HEK293 (cell line): ENCODE measurements around the gene RAVER2.

ENCODE experiments used
- KLF1 ChIP-seq: fragments of 450-650 bp; formaldehyde crosslinking; IDR thresholded peaks from 2 replicates; pipeline ENCODE4 v1.5.1; 2016; ENCODE audit warnings: missing biosample characterization, missing genetic modification characterization
- RBAK ChIP-seq: fragments of 450-650 bp; formaldehyde crosslinking; IDR thresholded peaks from 2 replicates; pipeline ENCODE4 v1.5.1; 2016; ENCODE audit warnings: missing biosample characterization, missing genetic modification characterization
- SCRT2 ChIP-seq: fragments of 450-650 bp; formaldehyde crosslinking; IDR thresholded peaks from 2 replicates; pipeline ENCODE4 v1.5.1; 2016; ENCODE audit warnings: missing biosample characterization, missing genetic modification characterization
- SETDB1 ChIP-seq: IDR thresholded peaks from one replicate; pipeline ENCODE4 v1.6.1; 2017; ENCODE audit warnings: mild to moderate bottlenecking, low read length, moderate library complexity, mixed read lengths; ENCODE audit not compliant: insufficient read length
- ZBTB17 ChIP-seq: fragments of 450-650 bp; formaldehyde crosslinking; IDR thresholded peaks from 2 replicates; pipeline ENCODE4 v1.5.1; 2016; ENCODE audit warnings: missing biosample characterization, missing genetic modification characterization
- ZBTB7A ChIP-seq: fragments of 450-650 bp; formaldehyde crosslinking; IDR thresholded peaks from 2 replicates; pipeline ENCODE4 v1.5.1; 2016; ENCODE audit warnings: low read depth, missing biosample characterization, missing genetic modification characterization
- ZNF121 ChIP-seq: fragments of 450-650 bp; formaldehyde crosslinking; IDR thresholded peaks from 2 replicates; pipeline ENCODE4 v1.5.1; 2016; ENCODE audit warnings: missing biosample characterization, missing genetic modification characterization
- ZNF140 ChIP-seq: fragments of 450-650 bp; formaldehyde crosslinking; IDR thresholded peaks from 2 replicates; pipeline ENCODE4 v1.5.1; 2016; ENCODE audit warnings: missing biosample characterization, missing genetic modification characterization
- ZNF155 ChIP-seq: fragments of 450-650 bp; formaldehyde crosslinking; IDR thresholded peaks from 2 replicates; pipeline ENCODE4 v1.5.1; 2016; ENCODE audit warnings: missing biosample characterization, missing genetic modification characterization
- ZNF311 ChIP-seq: fragments of 450-650 bp; formaldehyde crosslinking; IDR thresholded peaks from 2 replicates; pipeline ENCODE4 v1.5.1; 2017; ENCODE audit warnings: missing biosample characterization, missing genetic modification characterization, borderline replicate concordance
- ZNF423 ChIP-seq: fragments of 450-650 bp; formaldehyde crosslinking; IDR thresholded peaks from 2 replicates; pipeline ENCODE4 v1.5.1; 2016; ENCODE audit warnings: missing biosample characterization, missing genetic modification characterization
- ZNF433 ChIP-seq: fragments of 450-650 bp; formaldehyde crosslinking; IDR thresholded peaks from 2 replicates; pipeline ENCODE4 v1.5.1; 2016; ENCODE audit warnings: missing biosample characterization, missing genetic modification characterization, low read depth
- ZNF514 ChIP-seq: fragments of 450-650 bp; formaldehyde crosslinking; IDR thresholded peaks from 2 replicates; pipeline ENCODE4 v1.5.1; 2016; ENCODE audit warnings: missing biosample characterization, missing genetic modification characterization
- ZNF610 ChIP-seq: fragments of 450-650 bp; formaldehyde crosslinking; IDR thresholded peaks from 2 replicates; pipeline ENCODE4 v1.5.1; 2016; ENCODE audit warnings: missing biosample characterization, missing genetic modification characterization, borderline replicate concordance
- ZNF623 ChIP-seq: fragments of 450-650 bp; formaldehyde crosslinking; IDR thresholded peaks from 2 replicates; pipeline ENCODE4 v1.5.1; 2016; ENCODE audit warnings: missing biosample characterization, missing genetic modification characterization
- ZNF654 ChIP-seq: fragments of 450-650 bp; formaldehyde crosslinking; IDR thresholded peaks from 2 replicates; pipeline ENCODE4 v1.5.1; 2016; ENCODE audit warnings: low read depth, missing biosample characterization, missing genetic modification characterization
- ZNF670 ChIP-seq: fragments of 450-650 bp; formaldehyde crosslinking; IDR thresholded peaks from 2 replicates; pipeline ENCODE4 v1.5.1; 2016; ENCODE audit warnings: missing biosample characterization, missing genetic modification characterization, low read depth
- ZNF677 ChIP-seq: fragments of 450-650 bp; IDR thresholded peaks from 2 replicates; pipeline ENCODE4 v1.5.0; 2018; ENCODE audit warnings: missing biosample characterization, mild to moderate bottlenecking, missing genetic modification characterization, moderate library complexity
- ZNF701 ChIP-seq: fragments of 450-650 bp; formaldehyde crosslinking; IDR thresholded peaks from 2 replicates; pipeline ENCODE4 v1.5.1; 2016; ENCODE audit warnings: missing biosample characterization, missing genetic modification characterization
- ZNF707 ChIP-seq: fragments of 450-650 bp; formaldehyde crosslinking; IDR thresholded peaks from 2 replicates; pipeline ENCODE4 v1.5.1; 2016; ENCODE audit warnings: missing biosample characterization, missing genetic modification characterization
- ZNF792 ChIP-seq: fragments of 450-650 bp; formaldehyde crosslinking; IDR thresholded peaks from 2 replicates; pipeline ENCODE4 v1.5.1; 2016; ENCODE audit warnings: missing biosample characterization, missing genetic modification characterization
- ZSCAN23 ChIP-seq: fragments of 450-650 bp; formaldehyde crosslinking; IDR thresholded peaks from 2 replicates; pipeline ENCODE4 v1.5.1; 2016; ENCODE audit warnings: missing biosample characterization, missing genetic modification characterization
- ZXDB ChIP-seq: fragments of 450-650 bp; formaldehyde crosslinking; IDR thresholded peaks from 2 replicates; pipeline ENCODE4 v1.5.1; 2016; ENCODE audit warnings: missing biosample characterization, missing genetic modification characterization
- TF ChIP-seq, protein P1 (sequence below): fragments of 450-650 bp; formaldehyde crosslinking; IDR thresholded peaks from 2 replicates; pipeline ENCODE4 v1.5.1; 2016; ENCODE audit warnings: missing biosample characterization, missing genetic modification characterization, borderline replicate concordance
- TF ChIP-seq, protein P2 (sequence below): fragments of 450-650 bp; formaldehyde crosslinking; IDR thresholded peaks from 2 replicates; pipeline ENCODE4 v1.5.1; 2016; ENCODE audit warnings: missing biosample characterization, missing genetic modification characterization
- TF ChIP-seq, protein P3 (sequence below): fragments of 450-650 bp; IDR thresholded peaks from 2 replicates; pipeline ENCODE4 v1.5.1; 2018; ENCODE audit warnings: missing biosample characterization, missing genetic modification characterization
- TF ChIP-seq, protein P4 (sequence below): fragments of 450-650 bp; formaldehyde crosslinking; IDR thresholded peaks from 2 replicates; pipeline ENCODE4 v1.5.1; 2017; ENCODE audit warnings: missing biosample characterization, missing genetic modification characterization
- TF ChIP-seq, protein P5 (sequence below): fragments of 450-650 bp; formaldehyde crosslinking; IDR thresholded peaks from 2 replicates; pipeline ENCODE4 v1.5.1; 2016; ENCODE audit warnings: missing biosample characterization, missing genetic modification characterization
- TF ChIP-seq, protein P6 (sequence below): fragments of 450-650 bp; formaldehyde crosslinking; IDR thresholded peaks from 2 replicates; pipeline ENCODE4 v1.5.1; 2016; ENCODE audit warnings: missing biosample characterization, missing genetic modification characterization

Gene RAVER2

DNA sequence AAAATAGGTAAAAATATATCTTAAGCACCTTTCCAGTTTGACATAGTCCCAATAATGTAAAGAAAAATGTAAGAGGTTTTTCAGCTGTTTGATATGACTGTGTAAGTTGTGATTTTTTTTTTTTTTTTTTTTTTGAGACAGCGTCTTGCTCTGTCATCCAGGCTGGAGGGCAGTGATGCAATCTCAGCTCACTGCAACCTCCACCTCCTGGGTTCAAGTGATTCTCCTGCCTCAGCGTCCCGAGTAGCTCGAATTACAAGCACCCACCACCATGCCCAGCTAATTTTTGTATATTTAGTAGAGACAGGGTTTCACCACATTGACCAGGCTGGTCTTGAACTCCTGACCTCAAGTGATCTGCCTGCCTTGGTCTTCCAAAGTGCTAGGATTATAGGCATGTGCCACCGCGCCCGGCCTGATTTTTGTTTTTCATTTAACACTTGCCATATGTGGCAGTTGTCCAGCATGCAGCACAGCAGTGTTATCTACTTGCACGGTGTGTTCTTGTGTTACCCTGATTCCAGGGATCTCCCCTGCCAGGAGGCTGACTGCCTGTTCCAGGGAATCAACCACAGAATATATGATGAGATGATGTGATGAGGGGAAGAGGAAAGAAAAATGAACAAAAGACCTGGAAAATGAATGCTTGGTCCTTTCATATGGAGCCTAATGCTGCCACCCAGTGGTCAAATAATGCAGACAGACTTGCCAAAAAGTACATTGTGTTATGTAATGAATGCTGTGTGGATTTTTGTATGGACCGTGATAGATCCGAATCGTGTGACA, 79.0 kb downstream of the RAVER2 start (continued):
- TF ChIP-seq, protein P1, sequence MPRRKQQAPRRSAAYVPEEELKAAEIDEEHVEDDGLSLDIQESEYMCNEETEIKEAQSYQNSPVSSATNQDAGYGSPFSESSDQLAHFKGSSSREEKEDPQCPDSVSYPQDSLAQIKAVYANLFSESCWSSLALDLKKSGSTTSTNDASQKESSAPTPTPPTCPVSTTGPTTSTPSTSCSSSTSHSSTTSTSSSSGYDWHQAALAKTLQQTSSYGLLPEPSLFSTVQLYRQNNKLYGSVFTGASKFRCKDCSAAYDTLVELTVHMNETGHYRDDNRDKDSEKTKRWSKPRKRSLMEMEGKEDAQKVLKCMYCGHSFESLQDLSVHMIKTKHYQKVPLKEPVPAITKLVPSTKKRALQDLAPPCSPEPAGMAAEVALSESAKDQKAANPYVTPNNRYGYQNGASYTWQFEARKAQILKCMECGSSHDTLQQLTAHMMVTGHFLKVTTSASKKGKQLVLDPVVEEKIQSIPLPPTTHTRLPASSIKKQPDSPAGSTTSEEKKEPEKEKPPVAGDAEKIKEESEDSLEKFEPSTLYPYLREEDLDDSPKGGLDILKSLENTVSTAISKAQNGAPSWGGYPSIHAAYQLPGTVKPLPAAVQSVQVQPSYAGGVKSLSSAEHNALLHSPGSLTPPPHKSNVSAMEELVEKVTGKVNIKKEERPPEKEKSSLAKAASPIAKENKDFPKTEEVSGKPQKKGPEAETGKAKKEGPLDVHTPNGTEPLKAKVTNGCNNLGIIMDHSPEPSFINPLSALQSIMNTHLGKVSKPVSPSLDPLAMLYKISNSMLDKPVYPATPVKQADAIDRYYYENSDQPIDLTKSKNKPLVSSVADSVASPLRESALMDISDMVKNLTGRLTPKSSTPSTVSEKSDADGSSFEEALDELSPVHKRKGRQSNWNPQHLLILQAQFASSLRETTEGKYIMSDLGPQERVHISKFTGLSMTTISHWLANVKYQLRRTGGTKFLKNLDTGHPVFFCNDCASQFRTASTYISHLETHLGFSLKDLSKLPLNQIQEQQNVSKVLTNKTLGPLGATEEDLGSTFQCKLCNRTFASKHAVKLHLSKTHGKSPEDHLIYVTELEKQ (tag by site-specific recombination): no peak
- TF ChIP-seq ZNF623 (tag by site-specific recombination): no peak
- TF ChIP-seq ZNF423 (tag by site-specific recombination): no peak
- TF ChIP-seq ZBTB7A (tag by site-specific recombination): no peak
- TF ChIP-seq, protein P2, sequence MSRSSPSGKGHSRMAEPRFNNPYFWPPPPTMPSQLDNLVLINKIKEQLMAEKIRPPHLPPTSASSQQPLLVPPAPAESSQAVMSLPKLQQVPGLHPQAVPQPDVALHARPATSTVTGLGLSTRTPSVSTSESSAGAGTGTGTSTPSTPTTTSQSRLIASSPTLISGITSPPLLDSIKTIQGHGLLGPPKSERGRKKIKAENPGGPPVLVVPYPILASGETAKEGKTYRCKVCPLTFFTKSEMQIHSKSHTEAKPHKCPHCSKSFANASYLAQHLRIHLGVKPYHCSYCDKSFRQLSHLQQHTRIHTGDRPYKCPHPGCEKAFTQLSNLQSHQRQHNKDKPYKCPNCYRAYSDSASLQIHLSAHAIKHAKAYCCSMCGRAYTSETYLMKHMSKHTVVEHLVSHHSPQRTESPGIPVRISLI (tag by site-specific recombination): peak; percentile 76
- TF ChIP-seq ZBTB17 (tag by site-specific recombination): peak; percentile 98
- TF ChIP-seq, protein P3, sequence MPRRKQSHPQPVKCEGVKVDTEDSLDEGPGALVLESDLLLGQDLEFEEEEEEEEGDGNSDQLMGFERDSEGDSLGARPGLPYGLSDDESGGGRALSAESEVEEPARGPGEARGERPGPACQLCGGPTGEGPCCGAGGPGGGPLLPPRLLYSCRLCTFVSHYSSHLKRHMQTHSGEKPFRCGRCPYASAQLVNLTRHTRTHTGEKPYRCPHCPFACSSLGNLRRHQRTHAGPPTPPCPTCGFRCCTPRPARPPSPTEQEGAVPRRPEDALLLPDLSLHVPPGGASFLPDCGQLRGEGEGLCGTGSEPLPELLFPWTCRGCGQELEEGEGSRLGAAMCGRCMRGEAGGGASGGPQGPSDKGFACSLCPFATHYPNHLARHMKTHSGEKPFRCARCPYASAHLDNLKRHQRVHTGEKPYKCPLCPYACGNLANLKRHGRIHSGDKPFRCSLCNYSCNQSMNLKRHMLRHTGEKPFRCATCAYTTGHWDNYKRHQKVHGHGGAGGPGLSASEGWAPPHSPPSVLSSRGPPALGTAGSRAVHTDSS (tag by site-specific recombination): peak; percentile 9; the same call in 1 of the 2 replicates
- TF ChIP-seq, protein P4, sequence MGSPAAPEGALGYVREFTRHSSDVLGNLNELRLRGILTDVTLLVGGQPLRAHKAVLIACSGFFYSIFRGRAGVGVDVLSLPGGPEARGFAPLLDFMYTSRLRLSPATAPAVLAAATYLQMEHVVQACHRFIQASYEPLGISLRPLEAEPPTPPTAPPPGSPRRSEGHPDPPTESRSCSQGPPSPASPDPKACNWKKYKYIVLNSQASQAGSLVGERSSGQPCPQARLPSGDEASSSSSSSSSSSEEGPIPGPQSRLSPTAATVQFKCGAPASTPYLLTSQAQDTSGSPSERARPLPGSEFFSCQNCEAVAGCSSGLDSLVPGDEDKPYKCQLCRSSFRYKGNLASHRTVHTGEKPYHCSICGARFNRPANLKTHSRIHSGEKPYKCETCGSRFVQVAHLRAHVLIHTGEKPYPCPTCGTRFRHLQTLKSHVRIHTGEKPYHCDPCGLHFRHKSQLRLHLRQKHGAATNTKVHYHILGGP (tag by site-specific recombination): no peak
- peak; percentile 96 for TF ChIP-seq ZNF654 (tag by site-specific recombination)
- peak; percentile 65; the same call in 1 of the 2 replicates for TF ChIP-seq ZSCAN23 (tag by site-specific recombination)
- TF ChIP-seq ZNF311 (tag by site-specific recombination): no peak
- TF ChIP-seq ZNF155 (tag by site-specific recombination): no peak
- TF ChIP-seq, protein P5, sequence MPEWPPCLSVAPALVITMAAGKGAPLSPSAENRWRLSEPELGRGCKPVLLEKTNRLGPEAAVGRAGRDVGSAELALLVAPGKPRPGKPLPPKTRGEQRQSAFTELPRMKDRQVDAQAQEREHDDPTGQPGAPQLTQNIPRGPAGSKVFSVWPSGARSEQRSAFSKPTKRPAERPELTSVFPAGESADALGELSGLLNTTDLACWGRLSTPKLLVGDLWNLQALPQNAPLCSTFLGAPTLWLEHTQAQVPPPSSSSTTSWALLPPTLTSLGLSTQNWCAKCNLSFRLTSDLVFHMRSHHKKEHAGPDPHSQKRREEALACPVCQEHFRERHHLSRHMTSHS (tag by site-specific recombination): no peak
- TF ChIP-seq ZNF701 (tag by site-specific recombination): no peak; the same call in 1 of the 2 replicates
- TF ChIP-seq ZNF433 (tag by site-specific recombination): no peak
- TF ChIP-seq ZNF707 (tag by site-specific recombination): no peak
- 0 out of 2 replicates have a peak, but pooled peaks have one; percentile 11 for TF ChIP-seq ZNF610
- TF ChIP-seq ZXDB: no peak
- TF ChIP-seq ZNF677 (tag by site-specific recombination): no peak
- TF ChIP-seq ZNF140: no peak
- TF ChIP-seq ZNF121 (tag by site-specific recombination): no peak
- no peak for TF ChIP-seq SCRT2 (tag by site-specific recombination)
- no peak for TF ChIP-seq KLF1
- no peak for TF ChIP-seq ZNF514 (tag by site-specific recombination)
- 0 out of 2 replicates have a peak, but pooled peaks have one; percentile 13 for TF ChIP-seq ZNF792 (tag by site-specific recombination)
- no peak for TF ChIP-seq ZNF670 (tag by site-specific recombination)
- no peak for TF ChIP-seq SETDB1
- TF ChIP-seq, protein P6, sequence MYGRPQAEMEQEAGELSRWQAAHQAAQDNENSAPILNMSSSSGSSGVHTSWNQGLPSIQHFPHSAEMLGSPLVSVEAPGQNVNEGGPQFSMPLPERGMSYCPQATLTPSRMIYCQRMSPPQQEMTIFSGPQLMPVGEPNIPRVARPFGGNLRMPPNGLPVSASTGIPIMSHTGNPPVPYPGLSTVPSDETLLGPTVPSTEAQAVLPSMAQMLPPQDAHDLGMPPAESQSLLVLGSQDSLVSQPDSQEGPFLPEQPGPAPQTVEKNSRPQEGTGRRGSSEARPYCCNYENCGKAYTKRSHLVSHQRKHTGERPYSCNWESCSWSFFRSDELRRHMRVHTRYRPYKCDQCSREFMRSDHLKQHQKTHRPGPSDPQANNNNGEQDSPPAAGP (tag by site-specific recombination): no peak
- TF ChIP-seq RBAK (tag by site-specific recombination): no peak
- TF ChIP-seq, all 188 proteins: peak for 35
